C4-2B (cell line): ENCODE measurements around the gene TNFRSF13B.

Source experiments
- CTCF ChIP-seq: fragments of 450-650 bp; conservative IDR thresholded peaks from 2 replicates; pipeline ENCODE4 v1.5.1; 2017; ENCODE audit warnings: mild to moderate bottlenecking
- ZFX ChIP-seq: fragments of 450-650 bp; IDR thresholded peaks from 2 replicates; pipeline ENCODE4 v1.6.1; 2017

- TF ChIP-seq CTCF (no peak), ZFX (no peak)
Observed at GRCh38 chr17:16961792-16962191, 10.1 kb downstream of the TNFRSF13B start.
